NT2/D1 (cell line): ENCODE measurements around the gene CYB5R4.

Experiments used
- SUZ12 ChIP-seq: IDR thresholded peaks from 2 replicates; pipeline ENCODE4 v1.6.1; 2011; ENCODE audit not compliant: insufficient read length, insufficient read depth; ENCODE audit errors: extremely low read depth
- YY1 ChIP-seq: IDR thresholded peaks from 2 replicates; pipeline ENCODE4 v1.6.1; 2011; ENCODE audit not compliant: insufficient read length, insufficient read depth
- ZNF274 ChIP-seq: IDR thresholded peaks from 2 replicates; pipeline ENCODE4 v1.6.1; 2011; ENCODE audit warnings: mild to moderate bottlenecking, low read depth, low read length

GRCh38 chr6:83917001-83917400, 57.5 kb downstream of the CYB5R4 start:
- TF ChIP-seq ZNF274 = no peak
- TF ChIP-seq YY1 = no peak
- no peak for TF ChIP-seq SUZ12
